PC-3 (cell line): ENCODE results near the gene OR10A3. TPM values are rescaled to one million over a fixed set of nuclear protein-coding genes. Genes with fewer than 3 reads are reported as not detected.

Experiments
- ATAC-seq: fragments of 200-7000 bp; cut with Tn5 transposase; 2 replicates; pipeline ENCODE4 v1.9.1; 2020; ENCODE audit warnings: mild to moderate bottlenecking, moderate library complexity
- BruUV-seq: library from RNA; stranded (reverse); fragments of 400-500 nt; replicated peaks from 2 replicates; lab custom pipeline; 2021; lab: Mats Ljungman, UMichigan
- CTCF ChIA-PET: fragments of 300-600 bp; sonication (Branson Sonifier 250); formaldehyde crosslinking; loops from one replicate; lab custom pipeline; 2022; ENCODE audit warnings: antibody characterized with exemption; lab: Charles Lee
- POLR2A ChIA-PET: fragments of 300-600 bp; sonication (Branson Sonifier 250); formaldehyde crosslinking; loops from one replicate; lab custom pipeline; 2022; ENCODE audit warnings: antibody characterized with exemption; ENCODE audit not compliant: unreplicated experiment; lab: Charles Lee
- DNase-seq: peaks from one replicate; pipeline ENCODE4 v3.0.0-alpha.2; 2015
- H2AFZ ChIP-seq: fragments of 300-600 bp; sonication (generic); 2 replicates; pipeline ENCODE4 v1.6.0; 2016; ENCODE audit warnings: antibody characterized with exemption, low read length
- H3F3A ChIP-seq: fragments of 300-600 bp; sonication (generic); one replicate; pipeline ENCODE4 v1.6.0; 2017; ENCODE audit warnings: antibody characterized with exemption, low read length, control low read depth, mild to moderate bottlenecking; ENCODE audit not compliant: unreplicated experiment
- H3K27ac ChIP-seq: fragments of 300-600 bp; sonication (generic); 2 replicates; pipeline ENCODE4 v1.5.1; 2016; ENCODE audit warnings: mild to moderate bottlenecking, low read length
- H3K27me3 ChIP-seq: fragments of 300-600 bp; sonication (generic); 2 replicates; pipeline ENCODE4 v1.6.1; 2016; ENCODE audit warnings: low read length, mixed read lengths
- H3K36me3 ChIP-seq: fragments of 300-600 bp; sonication (generic); 2 replicates; pipeline ENCODE4 v1.6.1; 2016; ENCODE audit warnings: low read depth, mixed run types, low read length, mixed read lengths
- H3K4me1 ChIP-seq: fragments of 300-600 bp; sonication (generic); 2 replicates; pipeline ENCODE4 v1.5.1; 2016; ENCODE audit warnings: low read length; ENCODE audit not compliant: insufficient read depth
- H3K4me2 ChIP-seq: fragments of 300-600 bp; sonication (generic); 2 replicates; pipeline ENCODE4 v1.6.0; 2016; ENCODE audit warnings: low read length
- H3K4me3 ChIP-seq: fragments of 300-600 bp; sonication (generic); 2 replicates; pipeline ENCODE4 v1.5.1; 2016; ENCODE audit warnings: mild to moderate bottlenecking, low read length, mixed read lengths
- H3K79me2 ChIP-seq: fragments of 300-600 bp; sonication (generic); 2 replicates; pipeline ENCODE4 v1.6.1; 2017; ENCODE audit warnings: low read length, mixed read lengths
- H3K9ac ChIP-seq: fragments of 300-600 bp; sonication (generic); 2 replicates; pipeline ENCODE4 v1.6.0; 2016; ENCODE audit warnings: mild to moderate bottlenecking, low read length
- H3K9me2 ChIP-seq: fragments of 300-600 bp; sonication (generic); replicated peaks from 2 replicates; pipeline ENCODE4 v1.6.1; 2016; ENCODE audit warnings: mixed run types, low read length, mixed read lengths
- H3K9me3 ChIP-seq: fragments of 300-600 bp; sonication (generic); 2 replicates; pipeline ENCODE4 v1.6.1; 2016; ENCODE audit warnings: low read length, mixed read lengths
- H4K20me1 ChIP-seq: fragments of 300-600 bp; sonication (generic); 2 replicates; pipeline ENCODE4 v1.6.1; 2016; ENCODE audit warnings: low read length, mixed read lengths
- EZH2 ChIP-seq: fragments of 300-600 bp; sonication (generic); IDR thresholded peaks from one replicate; pipeline ENCODE4 v1.6.1; 2017; ENCODE audit warnings: antibody characterized with exemption, mild to moderate bottlenecking, low read length; ENCODE audit not compliant: unreplicated experiment
- EZH2phosphoT487 ChIP-seq: fragments of 300-600 bp; sonication (generic); IDR thresholded peaks from 2 replicates; pipeline ENCODE4 v1.6.1; 2018; ENCODE audit warnings: mild to moderate bottlenecking, antibody characterized with exemption, low read length, borderline replicate concordance
- intact Hi-C: fragments of 100-400 bp; cut with micrococcal nuclease; formaldehyde crosslinking; loops from 2 replicates; pipeline ENCODE4 v1.9.0; 2023
- total RNA-seq: library from RNA; depleted of rRNA; stranded (reverse); fragments of >200 nt; gene quantifications from 2 replicates; pipeline ENCODE4 v1.2.3, GENCODE V29; 2014
- TF ChIP-seq, protein P1 (sequence below): fragments of 300-600 bp; sonication (generic); conservative IDR thresholded peaks from 2 replicates; pipeline ENCODE4 v1.5.1; 2017; ENCODE audit warnings: antibody characterized with exemption, low read depth, mild to moderate bottlenecking, low read length

Gene OR10A3
- total RNA-seq, 1 experiment from 2014 or later = not detected

DNA sequence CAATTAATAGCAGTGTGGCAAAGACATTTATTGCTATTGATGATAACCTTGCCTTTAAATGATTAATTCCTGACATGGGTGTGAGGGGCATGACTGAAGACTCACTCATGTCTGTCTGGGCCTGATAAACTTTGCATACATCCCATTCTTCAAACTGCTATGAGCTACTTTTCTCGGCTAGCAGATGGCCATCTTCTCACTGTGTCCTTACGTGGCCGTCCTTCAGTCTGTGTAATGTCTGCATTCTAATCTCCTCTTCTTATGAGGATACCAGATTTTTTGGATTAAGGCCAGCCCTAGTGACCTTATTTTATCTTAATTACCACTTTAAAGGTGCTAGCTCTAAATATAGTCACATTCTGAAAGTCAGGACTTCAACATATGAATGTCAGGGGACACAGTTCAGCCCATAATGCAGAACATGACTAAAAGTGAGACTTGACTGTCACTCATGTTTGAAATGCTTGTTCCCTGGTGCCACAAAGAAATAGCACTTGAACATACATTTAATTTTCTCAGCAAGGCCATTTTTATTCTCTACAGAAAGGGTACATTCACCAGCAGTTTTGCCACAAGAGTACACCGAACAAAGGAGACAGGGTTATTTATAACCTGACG, 42.7 kb downstream of the OR10A3 start:
- no peak overlapping the region for H3K4me3 ChIP-seq
- TF ChIP-seq, protein P1, sequence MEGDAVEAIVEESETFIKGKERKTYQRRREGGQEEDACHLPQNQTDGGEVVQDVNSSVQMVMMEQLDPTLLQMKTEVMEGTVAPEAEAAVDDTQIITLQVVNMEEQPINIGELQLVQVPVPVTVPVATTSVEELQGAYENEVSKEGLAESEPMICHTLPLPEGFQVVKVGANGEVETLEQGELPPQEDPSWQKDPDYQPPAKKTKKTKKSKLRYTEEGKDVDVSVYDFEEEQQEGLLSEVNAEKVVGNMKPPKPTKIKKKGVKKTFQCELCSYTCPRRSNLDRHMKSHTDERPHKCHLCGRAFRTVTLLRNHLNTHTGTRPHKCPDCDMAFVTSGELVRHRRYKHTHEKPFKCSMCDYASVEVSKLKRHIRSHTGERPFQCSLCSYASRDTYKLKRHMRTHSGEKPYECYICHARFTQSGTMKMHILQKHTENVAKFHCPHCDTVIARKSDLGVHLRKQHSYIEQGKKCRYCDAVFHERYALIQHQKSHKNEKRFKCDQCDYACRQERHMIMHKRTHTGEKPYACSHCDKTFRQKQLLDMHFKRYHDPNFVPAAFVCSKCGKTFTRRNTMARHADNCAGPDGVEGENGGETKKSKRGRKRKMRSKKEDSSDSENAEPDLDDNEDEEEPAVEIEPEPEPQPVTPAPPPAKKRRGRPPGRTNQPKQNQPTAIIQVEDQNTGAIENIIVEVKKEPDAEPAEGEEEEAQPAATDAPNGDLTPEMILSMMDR = no peak
- TF ChIP-seq EZH2 (no peak), EZH2phosphoT487 (no peak)
- H3K36me3 ChIP-seq = peaks cover 7% of the 10 kb centered on the region; the same call in 1 of the 2 replicates
- intact Hi-C loops = no loop called here
- no peaks in the 10 kb centered on the region for H3K9me2 ChIP-seq
- H3F3A ChIP-seq = no peaks in the 10 kb centered on the region
- CTCF ChIA-PET = no interaction called here
- ATAC-seq (no peak), DNase-seq (no peak)
- no peaks in the 10 kb centered on the region for H3K27me3 ChIP-seq
- H2AFZ ChIP-seq = no peak overlapping the region
- H3K79me2 ChIP-seq = peaks cover 7% of the 10 kb centered on the region; the same call in 1 of the 2 replicates
- no peaks in the 10 kb centered on the region for H3K9me3 ChIP-seq
- peaks cover 28% of the 10 kb centered on the region for H3K4me1 ChIP-seq
- H3K9ac ChIP-seq = no peak overlapping the region
- H4K20me1 ChIP-seq = no peaks in the 10 kb centered on the region
- H3K27ac ChIP-seq = no peak overlapping the region
- BruUV-seq = no TSS peak
- POLR2A ChIA-PET = no interaction called here
- H3K4me2 ChIP-seq = no peak overlapping the region

DNA sequence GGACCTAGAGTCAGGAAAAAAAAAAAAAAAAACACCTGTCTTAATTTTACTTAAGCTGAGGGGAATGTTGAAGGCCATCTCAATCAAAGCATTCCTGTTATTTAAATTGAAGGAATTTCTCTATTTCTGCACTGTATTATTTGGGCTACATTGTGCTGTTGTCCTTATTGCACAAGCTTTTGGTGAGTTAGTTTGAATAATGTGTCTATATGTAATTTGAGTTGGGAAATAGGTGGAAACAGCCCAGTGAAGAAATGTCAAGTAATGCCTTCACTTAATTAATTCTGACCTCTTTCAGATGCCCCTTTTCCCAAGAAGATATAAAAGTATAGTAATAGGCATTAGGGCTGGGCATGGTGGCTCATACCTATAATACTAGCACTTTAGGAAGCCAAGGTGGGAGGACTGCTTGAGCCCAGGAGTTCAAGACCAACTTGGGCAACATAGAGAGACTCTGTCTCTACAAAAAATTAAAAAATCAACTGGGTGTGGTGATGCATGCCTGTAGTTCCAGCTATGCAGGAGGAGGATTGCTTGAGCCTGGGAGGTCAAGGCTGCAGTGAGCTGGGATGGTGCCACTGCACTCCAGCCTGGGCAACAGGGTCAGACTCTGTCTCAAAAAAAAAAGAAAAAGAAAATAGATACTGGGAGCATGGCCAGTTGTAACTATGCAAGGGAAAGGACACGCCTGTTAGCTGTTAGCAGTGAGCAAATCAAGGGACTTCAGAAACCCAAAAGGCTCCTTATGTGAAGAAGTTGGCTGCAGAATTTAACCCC, 45.3 kb downstream of the OR10A3 start:
- H3F3A ChIP-seq = no peaks in the 10 kb centered on the region
- no peak overlapping the region for H3K9ac ChIP-seq
- no peaks in the 10 kb centered on the region for H4K20me1 ChIP-seq
- no peak for TF ChIP-seq EZH2
- no peak for TF ChIP-seq EZH2phosphoT487
- intact Hi-C loops = no loop called here
- H2AFZ ChIP-seq = no peak overlapping the region
- ATAC-seq (no peak), DNase-seq (no peak)
- H3K9me2 ChIP-seq = no peaks in the 10 kb centered on the region
- H3K36me3 ChIP-seq = peaks cover 7% of the 10 kb centered on the region; the same call in 1 of the 2 replicates
- ChIA-PET POLR2A (no interaction called here), CTCF (no interaction called here)
- H3K4me2 ChIP-seq = no peak overlapping the region
- H3K4me3 ChIP-seq = no peak overlapping the region
- BruUV-seq = no TSS peak
- H3K9me3 ChIP-seq = no peaks in the 10 kb centered on the region
- no peak overlapping the region for H3K27ac ChIP-seq
- H3K4me1 ChIP-seq = peaks cover 21% of the 10 kb centered on the region
- H3K27me3 ChIP-seq = no peaks in the 10 kb centered on the region
- no peaks in the 10 kb centered on the region for H3K79me2 ChIP-seq

DNA sequence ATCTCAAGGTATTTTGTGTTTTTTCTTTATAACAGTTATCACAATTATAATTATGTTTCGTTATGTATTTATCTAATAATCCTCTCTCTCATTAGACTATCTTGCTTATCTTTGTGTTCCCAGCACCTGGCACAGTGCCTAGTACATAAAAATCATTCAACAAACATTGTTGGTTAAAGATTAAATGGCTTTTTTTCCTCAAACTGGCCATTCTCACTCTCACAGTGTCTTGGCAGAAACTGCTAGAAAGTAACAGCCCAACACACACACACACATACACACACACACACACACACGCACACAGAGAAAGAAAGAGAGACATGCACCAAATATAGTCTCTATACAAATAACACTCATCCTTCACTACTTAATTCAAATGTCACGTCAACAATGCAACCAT, 47.3 kb downstream of the OR10A3 start:
- peaks cover 21% of the 10 kb centered on the region for H3K4me1 ChIP-seq
- no peak overlapping the region for H2AFZ ChIP-seq
- no peak overlapping the region for H3K9ac ChIP-seq
- H3K36me3 ChIP-seq = no peaks in the 10 kb centered on the region
- H3K27me3 ChIP-seq = no peaks in the 10 kb centered on the region
- H3K79me2 ChIP-seq = no peaks in the 10 kb centered on the region
- DNase-seq = no peak
- TF ChIP-seq, protein P1 = no peak
- no peak for TF ChIP-seq EZH2phosphoT487
- TF ChIP-seq EZH2 = no peak
- intact Hi-C loops = no loop called here
- ChIA-PET POLR2A (no interaction called here), CTCF (interaction anchor here (2.4 kb wide), 1 partner anchor 92 kb away, joined by 27 read pairs; the partner anchor contains the start of gene EIF3F)
- no peaks in the 10 kb centered on the region for H3K9me3 ChIP-seq
- BruUV-seq = no TSS peak
- no peaks in the 10 kb centered on the region for H3K9me2 ChIP-seq
- no peak overlapping the region for H3K4me2 ChIP-seq
- H3K27ac ChIP-seq = no peak overlapping the region
- no peak overlapping the region for H3K4me3 ChIP-seq
- H4K20me1 ChIP-seq = no peaks in the 10 kb centered on the region
- ATAC-seq = no peak
- no peaks in the 10 kb centered on the region for H3F3A ChIP-seq
